GM23338 (cell line): Measurements from ENCODE around the gene DAGLB. TPM values are rescaled to one million over a fixed set of nuclear protein-coding genes. Genes with fewer than 3 reads are reported as not detected.

Source experiments
- ATAC-seq: fragments of 200-7000 bp; cut with Tn5 transposase; 3 replicates; pipeline ENCODE4 v1.9.1; 2020
- DNase-seq: peaks from one replicate; pipeline ENCODE4 v3.0.0-alpha.2; 2015; ENCODE audit warnings: low spot score
- H2AFZ ChIP-seq: fragments of 200-600 bp; sonication (generic); 2 replicates; pipeline ENCODE4 v1.8.0; 2016; ENCODE audit warnings: antibody characterized with exemption, mild to moderate bottlenecking, moderate library complexity
- H3F3A ChIP-seq: fragments of 200-600 bp; sonication (generic); replicated peaks from 2 replicates; pipeline ENCODE4 v1.8.0; 2017; ENCODE audit warnings: antibody characterized with exemption, mixed run types, low read depth
- H3K27ac ChIP-seq: fragments of 200-600 bp; sonication (generic); 2 replicates; pipeline ENCODE4 v1.6.1; 2016; ENCODE audit warnings: low read depth
- H3K27me3 ChIP-seq: fragments of 200-600 bp; sonication (generic); 2 replicates; pipeline ENCODE4 v1.8.0; 2016; ENCODE audit warnings: mild to moderate bottlenecking, mixed run types, moderate library complexity; ENCODE audit not compliant: insufficient read depth
- H3K36me3 ChIP-seq: fragments of 200-600 bp; sonication (generic); 2 replicates; pipeline ENCODE4 v1.8.0; 2016; ENCODE audit warnings: mild to moderate bottlenecking; ENCODE audit not compliant: insufficient read depth
- H3K4me1 ChIP-seq: fragments of 200-600 bp; sonication (generic); 2 replicates; pipeline ENCODE4 v1.8.0; 2016; ENCODE audit warnings: mild to moderate bottlenecking, moderate library complexity; ENCODE audit not compliant: insufficient read depth
- H3K4me2 ChIP-seq: fragments of 200-600 bp; sonication (generic); 2 replicates; pipeline ENCODE4 v1.7.1; 2017; ENCODE audit warnings: mixed run types
- H3K4me3 ChIP-seq: fragments of 200-600 bp; sonication (generic); 2 replicates; pipeline ENCODE4 v1.6.1; 2016; ENCODE audit warnings: mixed run types
- H3K79me2 ChIP-seq: fragments of 200-600 bp; sonication (generic); replicated peaks from 2 replicates; pipeline ENCODE4 v1.8.0; 2017; ENCODE audit warnings: mild to moderate bottlenecking; ENCODE audit not compliant: insufficient read depth
- H3K9me2 ChIP-seq: fragments of 200-600 bp; sonication (generic); 2 replicates; pipeline ENCODE4 v1.8.0; 2017; ENCODE audit not compliant: insufficient read depth
- H4K20me1 ChIP-seq: fragments of 200-600 bp; sonication (generic); replicated peaks from 2 replicates; pipeline ENCODE4 v1.8.0; 2017; ENCODE audit warnings: mild to moderate bottlenecking; ENCODE audit not compliant: insufficient read depth
- H3K27ac Mint-ChIP-seq: 2 replicates; pipeline ENCODE4 v1.8.0; 2020; ENCODE audit warnings: inconsistent platforms, mild to moderate bottlenecking, moderate library complexity, mixed read lengths
- H3K27me3 Mint-ChIP-seq: 3 replicates; pipeline ENCODE4 v1.8.0; 2022; ENCODE audit warnings: low read depth, mild to moderate bottlenecking, moderate library complexity, mixed read lengths, inconsistent platforms; ENCODE audit not compliant: insufficient read depth, poor library complexity
- H3K36me3 Mint-ChIP-seq: 3 replicates; pipeline ENCODE4 v1.8.0; 2021; ENCODE audit warnings: low read depth, mild to moderate bottlenecking, inconsistent platforms, moderate library complexity, mixed read lengths
- H3K4me1 Mint-ChIP-seq: 3 replicates; pipeline ENCODE4 v1.8.0; 2020; ENCODE audit warnings: mild to moderate bottlenecking, inconsistent platforms, mixed read lengths
- H3K4me3 Mint-ChIP-seq: 3 replicates; pipeline ENCODE4 v1.8.0; 2021; ENCODE audit warnings: moderate library complexity, mild to moderate bottlenecking, inconsistent platforms, mixed read lengths
- H3K9me3 Mint-ChIP-seq: 3 replicates; pipeline ENCODE4 v1.8.0; 2020; ENCODE audit warnings: moderate library complexity, mild to moderate bottlenecking, inconsistent platforms, mixed read lengths
- CREB1 ChIP-seq: fragments of 250-450 bp; sonication (Bioruptor Pico); IDR thresholded peaks from 2 replicates; pipeline ENCODE4 v1.5.0; 2020; ENCODE audit warnings: low read depth, mild to moderate bottlenecking, moderate library complexity
- CTCF ChIP-seq, 2 experiments: fragments of 200-600 bp in 1 of 2; sonication (generic) in 1 of 2; conservative IDR thresholded peaks; 2 replicates each; pipeline versions ENCODE4 v1.5.1 to v1.6.1; 2016 to 2017; ENCODE audit warnings: antibody characterized with exemption in 2 of 2, low read depth in 2 of 2, mild to moderate bottlenecking in 2 of 2, moderate library complexity in 1 of 2
- EZH2 ChIP-seq: fragments of 200-600 bp; sonication (generic); IDR thresholded peaks from one replicate; pipeline ENCODE4 v1.8.0; 2017; ENCODE audit warnings: antibody characterized with exemption, mild to moderate bottlenecking, low read depth; ENCODE audit not compliant: unreplicated experiment
- EZH2phosphoT487 ChIP-seq: fragments of 200-600 bp; sonication (generic); IDR thresholded peaks from one replicate; pipeline ENCODE4 v1.8.1; 2018; ENCODE audit warnings: antibody characterized with exemption; ENCODE audit not compliant: unreplicated experiment
- JUNB ChIP-seq: IDR thresholded peaks from one replicate; pipeline ENCODE4 v1.6.1; 2016; ENCODE audit warnings: antibody characterized with exemption; ENCODE audit not compliant: unreplicated experiment
- NANOG ChIP-seq: IDR thresholded peaks from 2 replicates; pipeline ENCODE4 v1.6.1; 2016; ENCODE audit warnings: antibody characterized with exemption, borderline replicate concordance
- ZNF331 ChIP-seq: fragments of 250-450 bp; sonication (Bioruptor Pico); IDR thresholded peaks from 2 replicates; pipeline ENCODE4 v1.5.0; 2020; ENCODE audit warnings: low read depth, mild to moderate bottlenecking, moderate library complexity
- polyA plus RNA-seq: library from polyadenylated mRNA; unstranded; fragments of >200 nt; fragmentation: Nextera tagmentation; extraction: Ambion mirVana; gene quantifications from 2 replicates; pipeline ENCODE4 v1.2.1, GENCODE V29; 2016
- total RNA-seq: library from RNA; depleted of rRNA; stranded (reverse); fragments of >200 nt; shearing (Covaris generic); gene quantifications from 2 replicates; pipeline ENCODE4 v1.2.3, GENCODE V29; 2014
- TF ChIP-seq, protein P1 (sequence below): fragments of 250-450 bp; sonication (Bioruptor Pico); IDR thresholded peaks from 2 replicates; pipeline ENCODE4 v1.5.0; 2020; ENCODE audit warnings: mild to moderate bottlenecking, moderate library complexity

The DAGLB gene
- total and polyA plus RNA-seq, 2 experiments from 2014 or later, result 13.8 to 26.0 TPM

DNA sequence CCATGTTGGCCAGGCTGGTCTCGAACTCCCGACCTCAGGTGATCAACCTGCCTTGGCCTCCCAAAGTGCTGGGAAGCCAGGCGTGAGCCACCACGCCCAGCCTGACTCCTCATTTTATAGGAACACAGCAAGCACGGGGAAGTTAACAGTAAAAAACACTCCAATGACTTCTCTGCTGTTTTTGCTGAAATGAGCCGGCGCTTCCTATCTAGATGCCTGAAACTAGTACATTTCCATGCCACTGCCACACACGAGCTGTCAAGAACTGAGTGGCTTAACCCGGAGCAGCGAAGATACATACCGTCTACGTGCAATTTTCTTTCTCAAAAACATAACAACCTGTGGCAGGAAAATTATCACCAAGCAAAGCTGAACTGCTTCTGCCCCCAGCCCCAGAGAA lies 16.8 kb downstream of the DAGLB start:
- Mint-ChIP-seq H3K4me3 (no peak overlapping the region; the same call in 2 of the 3 replicates), H3K9me3 (no peaks in the 10 kb centered on the region), H3K36me3 (peaks cover 73% of the 10 kb centered on the region), H3K27ac (peak overlapping the region; percentile 3; the same call in 1 of the 2 replicates), H3K4me1 (peaks cover 2% of the 10 kb centered on the region; the same call in 1 of the 3 replicates), H3K27me3 (peaks cover 8% of the 10 kb centered on the region)
- DNase-seq, result no peak
- peaks cover 16% of the 10 kb centered on the region for H3F3A ChIP-seq
- H3K36me3 ChIP-seq, result peaks cover 21% of the 10 kb centered on the region
- no peaks in the 10 kb centered on the region for H3K27me3 ChIP-seq
- H2AFZ ChIP-seq, result no peak overlapping the region
- no peak overlapping the region for H3K4me2 ChIP-seq
- TF ChIP-seq CTCF (conservative IDR thresholded peaks at IDR 0.05; ENCODE audit: low read depth in 2 of 2) (no peak), NANOG (no peak)
- H3K4me3 ChIP-seq, result no peak overlapping the region
- H3K27ac ChIP-seq, result no peak overlapping the region
- H3K9me2 ChIP-seq, result no peaks in the 10 kb centered on the region
- H3K4me1 ChIP-seq, result no peaks in the 10 kb centered on the region
- H4K20me1 ChIP-seq, result peaks cover 24% of the 10 kb centered on the region
- H3K79me2 ChIP-seq, result peaks cover 40% of the 10 kb centered on the region
- no peak for ATAC-seq

DNA sequence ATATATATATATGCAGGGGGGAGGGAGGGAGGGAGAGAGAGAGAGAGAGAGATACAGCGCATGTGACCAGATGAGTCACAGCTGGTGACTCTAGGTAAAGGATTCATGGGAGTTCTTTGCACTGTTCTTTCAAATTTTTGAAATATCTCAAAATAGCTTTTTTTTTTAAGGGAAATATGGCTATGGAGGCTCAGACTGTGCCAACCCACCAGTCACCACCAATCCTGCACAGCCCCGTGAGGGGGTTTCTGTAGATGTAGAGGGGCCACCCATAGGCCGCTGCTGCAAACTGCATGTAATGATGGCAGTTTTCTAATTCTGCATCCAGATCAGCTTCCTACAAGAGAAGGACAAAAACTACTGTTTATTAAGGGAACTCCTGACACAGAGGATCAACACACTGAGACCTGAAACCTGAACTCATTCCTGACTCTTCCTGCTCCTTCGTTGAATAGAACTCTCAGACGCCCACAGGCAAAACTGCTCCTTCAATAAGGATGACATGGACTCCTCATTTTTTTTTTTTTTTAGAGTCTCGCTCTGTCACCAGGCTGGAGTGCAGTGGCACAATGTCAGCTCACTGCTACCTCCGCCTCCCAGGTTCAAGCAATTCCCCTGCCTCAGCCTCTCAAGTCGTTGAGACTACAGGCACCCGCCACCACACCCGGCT lies 17.3 kb downstream of the DAGLB start:
- Mint-ChIP-seq H3K36me3 (peaks cover 76% of the 10 kb centered on the region), H3K9me3 (no peaks in the 10 kb centered on the region), H3K27me3 (peaks cover 6% of the 10 kb centered on the region), H3K27ac (no peak overlapping the region), H3K4me3 (no peak overlapping the region), H3K4me1 (no peaks in the 10 kb centered on the region)
- Histone ChIP-seq H3K4me2 (no peak overlapping the region), H3K9me2 (no peaks in the 10 kb centered on the region), H3K36me3 (peaks cover 26% of the 10 kb centered on the region), H2AFZ (no peak overlapping the region), H3F3A (peaks cover 16% of the 10 kb centered on the region), H3K27me3 (no peaks in the 10 kb centered on the region), H3K4me3 (no peak overlapping the region), H3K79me2 (peaks cover 38% of the 10 kb centered on the region), H3K4me1 (no peaks in the 10 kb centered on the region), H3K27ac (no peak overlapping the region), H4K20me1 (peaks cover 24% of the 10 kb centered on the region)
- ATAC-seq (peak; percentile 85), DNase-seq (peak; percentile 59)
- TF ChIP-seq EZH2phosphoT487 (no peak), CTCF (conservative IDR thresholded peaks at IDR 0.05; ENCODE audit: low read depth in 2 of 2) (peak; percentile 35 to 40), CREB1 (CRISPR knock-in tag) (no peak), EZH2 (no peak), JUNB (no peak), ZNF331 (CRISPR knock-in tag) (no peak)
- TF ChIP-seq, protein P1, sequence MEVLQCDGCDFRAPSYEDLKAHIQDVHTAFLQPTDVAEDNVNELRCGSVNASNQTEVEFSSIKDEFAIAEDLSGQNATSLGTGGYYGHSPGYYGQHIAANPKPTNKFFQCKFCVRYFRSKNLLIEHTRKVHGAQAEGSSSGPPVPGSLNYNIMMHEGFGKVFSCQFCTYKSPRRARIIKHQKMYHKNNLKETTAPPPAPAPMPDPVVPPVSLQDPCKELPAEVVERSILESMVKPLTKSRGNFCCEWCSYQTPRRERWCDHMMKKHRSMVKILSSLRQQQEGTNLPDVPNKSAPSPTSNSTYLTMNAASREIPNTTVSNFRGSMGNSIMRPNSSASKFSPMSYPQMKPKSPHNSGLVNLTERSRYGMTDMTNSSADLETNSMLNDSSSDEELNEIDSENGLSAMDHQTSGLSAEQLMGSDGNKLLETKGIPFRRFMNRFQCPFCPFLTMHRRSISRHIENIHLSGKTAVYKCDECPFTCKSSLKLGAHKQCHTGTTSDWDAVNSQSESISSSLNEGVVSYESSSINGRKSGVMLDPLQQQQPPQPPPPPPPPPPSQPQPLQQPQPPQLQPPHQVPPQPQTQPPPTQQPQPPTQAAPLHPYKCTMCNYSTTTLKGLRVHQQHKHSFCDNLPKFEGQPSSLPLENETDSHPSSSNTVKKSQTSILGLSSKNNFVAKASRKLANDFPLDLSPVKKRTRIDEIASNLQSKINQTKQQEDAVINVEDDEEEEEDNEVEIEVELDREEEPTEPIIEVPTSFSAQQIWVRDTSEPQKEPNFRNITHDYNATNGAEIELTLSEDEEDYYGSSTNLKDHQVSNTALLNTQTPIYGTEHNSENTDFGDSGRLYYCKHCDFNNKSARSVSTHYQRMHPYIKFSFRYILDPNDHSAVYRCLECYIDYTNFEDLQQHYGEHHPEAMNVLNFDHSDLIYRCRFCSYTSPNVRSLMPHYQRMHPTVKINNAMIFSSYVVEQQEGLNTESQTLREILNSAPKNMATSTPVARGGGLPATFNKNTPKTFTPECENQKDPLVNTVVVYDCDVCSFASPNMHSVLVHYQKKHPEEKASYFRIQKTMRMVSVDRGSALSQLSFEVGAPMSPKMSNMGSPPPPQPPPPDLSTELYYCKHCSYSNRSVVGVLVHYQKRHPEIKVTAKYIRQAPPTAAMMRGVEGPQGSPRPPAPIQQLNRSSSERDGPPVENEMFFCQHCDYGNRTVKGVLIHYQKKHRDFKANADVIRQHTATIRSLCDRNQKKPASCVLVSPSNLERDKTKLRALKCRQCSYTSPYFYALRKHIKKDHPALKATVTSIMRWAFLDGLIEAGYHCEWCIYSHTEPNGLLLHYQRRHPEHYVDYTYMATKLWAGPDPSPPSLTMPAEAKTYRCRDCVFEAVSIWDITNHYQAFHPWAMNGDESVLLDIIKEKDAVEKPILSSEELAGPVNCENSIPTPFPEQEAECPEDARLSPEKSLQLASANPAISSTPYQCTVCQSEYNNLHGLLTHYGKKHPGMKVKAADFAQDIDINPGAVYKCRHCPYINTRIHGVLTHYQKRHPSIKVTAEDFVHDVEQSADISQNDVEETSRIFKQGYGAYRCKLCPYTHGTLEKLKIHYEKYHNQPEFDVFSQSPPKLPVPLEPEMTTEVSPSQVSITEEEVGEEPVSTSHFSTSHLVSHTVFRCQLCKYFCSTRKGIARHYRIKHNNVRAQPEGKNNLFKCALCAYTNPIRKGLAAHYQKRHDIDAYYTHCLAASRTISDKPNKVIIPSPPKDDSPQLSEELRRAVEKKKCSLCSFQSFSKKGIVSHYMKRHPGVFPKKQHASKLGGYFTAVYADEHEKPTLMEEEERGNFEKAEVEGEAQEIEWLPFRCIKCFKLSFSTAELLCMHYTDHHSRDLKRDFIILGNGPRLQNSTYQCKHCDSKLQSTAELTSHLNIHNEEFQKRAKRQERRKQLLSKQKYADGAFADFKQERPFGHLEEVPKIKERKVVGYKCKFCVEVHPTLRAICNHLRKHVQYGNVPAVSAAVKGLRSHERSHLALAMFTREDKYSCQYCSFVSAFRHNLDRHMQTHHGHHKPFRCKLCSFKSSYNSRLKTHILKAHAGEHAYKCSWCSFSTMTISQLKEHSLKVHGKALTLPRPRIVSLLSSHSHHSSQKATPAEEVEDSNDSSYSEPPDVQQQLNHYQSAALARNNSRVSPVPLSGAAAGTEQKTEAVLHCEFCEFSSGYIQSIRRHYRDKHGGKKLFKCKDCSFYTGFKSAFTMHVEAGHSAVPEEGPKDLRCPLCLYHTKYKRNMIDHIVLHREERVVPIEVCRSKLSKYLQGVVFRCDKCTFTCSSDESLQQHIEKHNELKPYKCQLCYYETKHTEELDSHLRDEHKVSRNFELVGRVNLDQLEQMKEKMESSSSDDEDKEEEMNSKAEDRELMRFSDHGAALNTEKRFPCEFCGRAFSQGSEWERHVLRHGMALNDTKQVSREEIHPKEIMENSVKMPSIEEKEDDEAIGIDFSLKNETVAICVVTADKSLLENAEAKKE (CRISPR knock-in tag), result no peak
